ENCODE measurements around the gene SLC35E3. TPM values are rescaled to one million over a fixed set of nuclear protein-coding genes. Genes with fewer than 3 reads are reported as not detected.
"Not testable (repeated sequence)": the region's sequence is repeated elsewhere in the genome, so short reads cannot be mapped to it uniquely, and the experiment has no call there.

SLC35E3 gene
- total RNA-seq, 6 experiments from 2014 or later = 2.4 to 7.7 (median 6.7) TPM

GRCh38 chr12:68806488-68807237 is 60.7 kb downstream of the SLC35E3 start:
- Histone ChIP-seq H3K27me3 (no peaks in the 10 kb centered on the region), H3K27ac (peak overlapping the region; percentile 99 to 100 (median 99)), H3K4me3 (peak overlapping the region; percentile 70 to 89 (median 79)), H3K36me3 (peaks cover 0 to 8% (median 2%) of the 10 kb centered on the region in 4 donors), H3K4me1 (peaks cover 0 to 13% (median 2%) of the 10 kb centered on the region in 4 donors), H3K9me3 (no peaks in the 10 kb centered on the region)
- no peak for ATAC-seq
- no peak for DNase-seq
- TF ChIP-seq POLR2A (IDR thresholded peaks at IDR 0.05) (no peak), CTCF (IDR thresholded peaks at IDR 0.05) (no peak)
- WGBS (ENCODE audit: insufficient coverage, low coverage, low lambda C conversion rate, missing lambda C conversion rate) = 46% methylated on average over 18 of the region's 18 CpGs
- intact Hi-C loops (cut with DNase I) = no loop called here

DNA sequence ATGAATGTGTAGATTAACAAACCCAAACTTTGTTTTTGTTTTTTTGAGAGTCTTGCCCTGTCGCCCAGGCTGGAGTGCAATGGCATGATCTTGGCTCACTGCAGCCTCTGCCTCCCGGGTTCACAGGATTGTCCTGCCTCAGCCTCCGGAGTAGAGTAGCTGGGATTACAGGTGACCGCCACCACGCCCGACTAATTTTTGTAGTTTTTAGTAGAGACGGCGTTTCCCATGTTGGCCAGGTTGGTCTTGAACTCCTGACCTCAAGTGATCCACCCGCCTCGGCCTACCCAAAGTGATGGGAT is 61.2 kb downstream of the SLC35E3 start:
- H3K27me3 ChIP-seq; H3K9me3 ChIP-seq; H3K36me3 ChIP-seq; intact Hi-C loops (cut with DNase I): not testable (repeated sequence)
- peak overlapping the region; percentile 99 to 100 (median 99) for H3K27ac ChIP-seq
- ATAC-seq (peak in 3 of 4 donors; percentile 0 to 1 (median 0)), DNase-seq (peak in 2 of 3 donors; percentile 65)
- 2% methylated on average over 9 of the region's 10 CpGs for WGBS (ENCODE audit: insufficient coverage, low coverage, low lambda C conversion rate, missing lambda C conversion rate)
- peaks cover 0 to 18% (median 2%) of the 10 kb centered on the region in 4 donors for H3K4me1 ChIP-seq
- peak overlapping the region; percentile 70 to 89 (median 79) for H3K4me3 ChIP-seq

DNA sequence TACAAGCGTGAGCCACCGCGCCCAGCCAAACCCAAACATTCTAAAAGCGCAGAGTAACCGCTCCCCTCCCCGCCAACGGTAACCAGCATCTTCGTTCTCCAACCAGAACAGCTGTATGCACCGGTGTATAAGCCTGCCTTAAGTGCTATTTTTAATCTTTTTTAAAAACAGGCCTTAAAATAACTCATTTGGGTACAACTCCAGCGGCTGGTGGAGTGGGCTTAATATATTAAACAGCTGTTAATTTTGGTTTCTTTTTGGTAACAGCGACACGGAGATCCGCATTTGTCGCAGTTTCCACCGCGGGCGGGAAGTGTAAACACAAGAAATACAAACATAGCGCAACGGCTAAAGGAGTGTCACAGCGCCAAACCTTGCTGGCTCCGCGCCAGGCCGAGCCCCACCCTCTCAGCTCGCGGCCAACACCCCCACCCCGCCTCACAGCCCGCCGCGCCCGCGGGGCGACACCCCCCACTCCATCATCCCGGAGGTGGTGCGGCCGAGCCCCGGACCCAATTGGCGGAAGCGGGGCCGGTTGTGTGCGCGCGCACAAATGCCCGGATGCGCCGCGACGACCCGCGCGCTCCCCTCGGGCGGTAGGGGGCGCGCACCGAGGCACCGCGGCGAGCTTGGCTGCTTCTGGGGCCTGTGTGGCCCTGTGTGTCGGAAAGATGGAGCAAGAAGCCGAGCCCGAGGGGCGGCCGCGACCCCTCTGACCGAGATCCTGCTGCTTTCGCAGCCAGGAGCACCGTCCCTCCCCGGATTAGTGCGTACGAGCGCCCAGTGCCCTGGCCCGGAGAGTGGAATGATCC is 61.8 kb downstream of the SLC35E3 start, which contains the start of gene MDM2:
MDM2 (plus strand) TSS at position 602 of the 812 bp plus-strand sequence. CDS start 301 bp downstream, outside the sequence.
- no peaks in the 10 kb centered on the region for H3K9me3 ChIP-seq
- peak within 1 kb of the TSS; percentile 70 to 89 (median 79) for H3K4me3 ChIP-seq
- peak; percentile 93 for TF ChIP-seq POLR2A (IDR thresholded peaks at IDR 0.05)
- TF ChIP-seq CTCF (IDR thresholded peaks at IDR 0.05) = peak; percentile 76 to 87 (median 82)
- peak; percentile 76 to 91 (median 84) for ATAC-seq
- WGBS (ENCODE audit: insufficient coverage, low coverage, low lambda C conversion rate, missing lambda C conversion rate) = 0% methylated on average over 32 of the region's 72 CpGs
- H3K27ac ChIP-seq = peak within 1 kb of the TSS; percentile 99 to 100 (median 99)
- peaks cover 0 to 24% (median 5%) of the 10 kb centered on the region in 4 donors for H3K4me1 ChIP-seq
- peaks cover 0 to 8% (median 4%) of the 10 kb centered on the region in 4 donors for H3K36me3 ChIP-seq
- no peaks in the 10 kb centered on the region for H3K27me3 ChIP-seq
- intact Hi-C loops (cut with DNase I) = no loop called here
- peak; percentile 98 for DNase-seq

DNA sequence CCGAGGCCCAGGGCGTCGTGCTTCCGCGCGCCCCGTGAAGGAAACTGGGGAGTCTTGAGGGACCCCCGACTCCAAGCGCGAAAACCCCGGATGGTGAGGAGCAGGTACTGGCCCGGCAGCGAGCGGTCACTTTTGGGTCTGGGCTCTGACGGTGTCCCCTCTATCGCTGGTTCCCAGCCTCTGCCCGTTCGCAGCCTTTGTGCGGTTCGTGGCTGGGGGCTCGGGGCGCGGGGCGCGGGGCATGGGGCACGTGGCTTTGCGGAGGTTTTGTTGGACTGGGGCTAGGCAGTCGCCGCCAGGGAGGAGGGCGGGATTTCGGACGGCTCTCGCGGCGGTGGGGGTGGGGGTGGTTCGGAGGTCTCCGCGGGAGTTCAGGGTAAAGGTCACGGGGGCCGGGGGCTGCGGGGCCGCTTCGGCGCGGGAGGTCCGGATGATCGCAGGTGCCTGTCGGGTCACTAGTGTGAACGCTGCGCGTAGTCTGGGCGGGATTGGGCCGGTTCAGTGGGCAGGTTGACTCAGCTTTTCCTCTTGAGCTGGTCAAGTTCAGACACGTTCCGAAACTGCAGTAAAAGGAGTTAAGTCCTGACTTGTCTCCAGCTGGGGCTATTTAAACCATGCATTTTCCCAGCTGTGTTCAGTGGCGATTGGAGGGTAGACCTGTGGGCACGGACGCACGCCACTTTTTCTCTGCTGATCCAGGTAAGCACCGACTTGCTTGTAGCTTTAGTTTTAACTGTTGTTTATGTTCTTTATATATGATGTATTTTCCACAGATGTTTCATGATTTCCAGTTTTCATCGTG is 62.6 kb downstream of the SLC35E3 start:
- peak; percentile 58 to 67 (median 61) for ATAC-seq
- Histone ChIP-seq H3K4me1 (peaks cover 0 to 28% (median 6%) of the 10 kb centered on the region in 4 donors), H3K9me3 (no peaks in the 10 kb centered on the region), H3K27ac (peak overlapping the region; percentile 99 to 100 (median 99)), H3K4me3 (peak overlapping the region; percentile 70 to 89 (median 79)), H3K27me3 (no peaks in the 10 kb centered on the region), H3K36me3 (peaks cover 0 to 12% (median 8%) of the 10 kb centered on the region in 4 donors)
- intact Hi-C loops (cut with DNase I) = no loop called here
- TF ChIP-seq CTCF (IDR thresholded peaks at IDR 0.05) (peak in 1 of 4 donors; percentile 15), POLR2A (IDR thresholded peaks at IDR 0.05) (peak; percentile 91)
- peak; percentile 83 to 91 (median 88) for DNase-seq
- WGBS (ENCODE audit: insufficient coverage, low coverage, low lambda C conversion rate, missing lambda C conversion rate) = 0% methylated on average over 11 of the region's 61 CpGs

Data from right lobe of liver (tissue), 6 donors.